OCI-LY3 (cell line): ENCODE data around the gene SYT2.

ENCODE experiments used
- H2AFZ ChIP-seq: fragments of 200-600, 300-600 bp; shearing (Covaris generic); 2 replicates; pipeline ENCODE4 v1.6.0; 2014; ENCODE audit warnings: antibody characterized with exemption, low read depth, low read length
- H3K27ac ChIP-seq: fragments of 200-600, 300-600 bp; sonication (generic); 2 replicates; pipeline ENCODE4 v1.5.1; 2014; ENCODE audit warnings: mild to moderate bottlenecking, low read length, moderate library complexity, mixed read lengths
- H3K27me3 ChIP-seq: fragments of 200-600, 300-600 bp; sonication (generic); 2 replicates; pipeline ENCODE4 v1.6.1; 2014; ENCODE audit warnings: low read depth, low read length, mixed read lengths
- H3K36me3 ChIP-seq: fragments of 200-600, 300-600 bp; sonication (generic); replicated peaks from 2 replicates; pipeline ENCODE3; 2014; ENCODE audit warnings: low read depth, low read length, mixed read lengths
- H3K4me1 ChIP-seq: fragments of 300-600, 200-600 bp; sonication (generic); 2 replicates; pipeline ENCODE4 v1.6.1; 2014; ENCODE audit warnings: low read length, mixed read lengths
- H3K4me2 ChIP-seq: fragments of 200-600, 300-600 bp; sonication (generic); 2 replicates; pipeline ENCODE4 v1.6.1; 2014; ENCODE audit warnings: low read length, mixed read lengths
- H3K4me3 ChIP-seq: fragments of 300-600, 200-600 bp; sonication (generic); 2 replicates; pipeline ENCODE4 v1.5.1; 2014; ENCODE audit warnings: antibody characterized with exemption, mild to moderate bottlenecking, low read length, moderate library complexity
- H3K79me2 ChIP-seq: fragments of 300-600, 200-600 bp; shearing (Covaris generic); 2 replicates; pipeline ENCODE4 v1.6.1; 2014; ENCODE audit warnings: mild to moderate bottlenecking, low read length, mixed read lengths
- H3K9ac ChIP-seq: fragments of 300-600, 200-600 bp; shearing (Covaris generic); 2 replicates; pipeline ENCODE4 v1.6.0; 2014; ENCODE audit warnings: mild to moderate bottlenecking, low read length, moderate library complexity
- H3K9me3 ChIP-seq: fragments of 200-600, 300-600 bp; shearing (Covaris generic); 2 replicates; pipeline ENCODE4 v1.6.1; 2014; ENCODE audit warnings: low read length, mixed read lengths; ENCODE audit not compliant: insufficient read depth
- H4K20me1 ChIP-seq: fragments of 200-600, 300-600 bp; sonication (generic); 2 replicates; pipeline ENCODE4 v1.6.1; 2016; ENCODE audit warnings: low read length, mixed read lengths; ENCODE audit not compliant: insufficient read depth
- EZH2phosphoT487 ChIP-seq: fragments of 200-600 bp; shearing (Covaris generic); IDR thresholded peaks from 2 replicates; pipeline ENCODE4 v1.6.1; 2018; ENCODE audit warnings: antibody characterized with exemption, mixed run types, low read depth
- TF ChIP-seq, protein P1 (sequence below): fragments of 200-600, 300-600 bp; sonication (generic); IDR thresholded peaks from 2 replicates; pipeline ENCODE4 v1.5.1; 2014; ENCODE audit warnings: antibody characterized with exemption, low read length, low read depth

The SYT2 gene

DNA sequence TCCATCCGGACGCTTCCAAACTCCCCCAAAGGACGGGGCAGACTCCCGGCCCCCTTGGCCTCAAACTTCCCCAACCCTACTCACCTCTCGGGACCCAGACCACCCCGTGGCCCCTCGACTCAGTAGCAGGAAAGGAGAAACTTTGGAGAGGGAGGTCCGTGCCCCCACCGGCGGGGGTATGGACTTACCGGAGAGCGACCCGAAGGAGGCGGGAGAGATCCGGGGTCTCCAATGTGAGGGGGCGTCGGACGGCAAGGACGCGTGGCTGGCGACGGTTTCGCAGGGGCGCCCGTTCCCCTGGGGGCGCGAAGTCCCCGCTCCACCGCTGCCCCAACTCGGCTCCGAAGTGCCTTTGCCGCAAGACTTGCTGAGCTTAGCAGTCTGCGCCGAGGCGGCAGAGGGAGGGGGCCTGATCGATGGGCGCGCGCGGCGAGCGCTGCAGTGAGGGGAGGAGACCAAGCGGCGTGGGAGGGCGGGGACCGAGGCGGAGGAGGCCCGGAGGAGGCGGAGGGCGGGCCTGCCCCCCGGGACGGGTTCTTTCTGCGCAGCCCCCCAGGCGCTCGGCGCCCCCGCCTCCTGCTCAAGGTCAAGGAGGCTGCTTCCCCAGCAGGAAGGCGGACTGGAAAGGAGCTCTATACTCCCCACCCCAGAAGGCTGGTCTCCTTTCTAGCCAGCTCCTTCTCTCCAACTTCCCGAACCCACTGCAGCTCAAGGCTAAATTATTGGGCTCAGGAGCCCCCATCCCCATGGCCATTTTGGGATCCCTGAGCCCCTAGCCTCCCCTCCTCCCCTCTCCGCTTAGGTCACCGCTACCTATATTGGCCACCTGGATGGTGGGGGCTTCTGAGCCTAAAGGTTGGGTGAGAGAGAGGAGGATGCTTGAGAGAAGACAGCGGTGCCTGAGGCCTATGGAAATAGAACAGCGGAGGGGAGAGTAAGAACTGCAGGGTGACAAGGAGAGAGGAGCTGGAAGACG lies at the start of gene SYT2:
SYT2 (minus strand) TSS at position 385 of the 976 bp plus-strand sequence. CDS start 104,682 bp downstream, outside the sequence.
- H3K4me2 ChIP-seq, result no peak within 1 kb of the TSS
- H3K27ac ChIP-seq, result no peak within 1 kb of the TSS
- H3K36me3 ChIP-seq, result no peaks in the 10 kb centered on the region
- H3K9me3 ChIP-seq, result no peaks in the 10 kb centered on the region
- H3K9ac ChIP-seq, result no peak within 1 kb of the TSS
- TF ChIP-seq EZH2phosphoT487, result no peak
- TF ChIP-seq, protein P1, sequence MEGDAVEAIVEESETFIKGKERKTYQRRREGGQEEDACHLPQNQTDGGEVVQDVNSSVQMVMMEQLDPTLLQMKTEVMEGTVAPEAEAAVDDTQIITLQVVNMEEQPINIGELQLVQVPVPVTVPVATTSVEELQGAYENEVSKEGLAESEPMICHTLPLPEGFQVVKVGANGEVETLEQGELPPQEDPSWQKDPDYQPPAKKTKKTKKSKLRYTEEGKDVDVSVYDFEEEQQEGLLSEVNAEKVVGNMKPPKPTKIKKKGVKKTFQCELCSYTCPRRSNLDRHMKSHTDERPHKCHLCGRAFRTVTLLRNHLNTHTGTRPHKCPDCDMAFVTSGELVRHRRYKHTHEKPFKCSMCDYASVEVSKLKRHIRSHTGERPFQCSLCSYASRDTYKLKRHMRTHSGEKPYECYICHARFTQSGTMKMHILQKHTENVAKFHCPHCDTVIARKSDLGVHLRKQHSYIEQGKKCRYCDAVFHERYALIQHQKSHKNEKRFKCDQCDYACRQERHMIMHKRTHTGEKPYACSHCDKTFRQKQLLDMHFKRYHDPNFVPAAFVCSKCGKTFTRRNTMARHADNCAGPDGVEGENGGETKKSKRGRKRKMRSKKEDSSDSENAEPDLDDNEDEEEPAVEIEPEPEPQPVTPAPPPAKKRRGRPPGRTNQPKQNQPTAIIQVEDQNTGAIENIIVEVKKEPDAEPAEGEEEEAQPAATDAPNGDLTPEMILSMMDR, result no peak
- H4K20me1 ChIP-seq, result peaks cover 4% of the 10 kb centered on the region
- no peak within 1 kb of the TSS for H3K4me3 ChIP-seq
- no peaks in the 10 kb centered on the region for H3K4me1 ChIP-seq
- H3K27me3 ChIP-seq, result peaks cover 53% of the 10 kb centered on the region
- no peak within 1 kb of the TSS for H2AFZ ChIP-seq
- no peaks in the 10 kb centered on the region for H3K79me2 ChIP-seq

GRCh38 chr1:202756391-202756790 lies 46.1 kb upstream of the SYT2 start:
- Histone ChIP-seq H3K27me3 (no peaks in the 10 kb centered on the region), H3K27ac (no peak overlapping the region), H3K9ac (no peak overlapping the region), H3K79me2 (no peaks in the 10 kb centered on the region), H4K20me1 (no peaks in the 10 kb centered on the region; the same call in 1 of the 2 replicates), H3K36me3 (peaks cover 27% of the 10 kb centered on the region), H3K9me3 (no peaks in the 10 kb centered on the region), H2AFZ (no peak overlapping the region), H3K4me1 (no peaks in the 10 kb centered on the region), H3K4me2 (no peak overlapping the region), H3K4me3 (no peak overlapping the region)
- no peak for TF ChIP-seq EZH2phosphoT487

GRCh38 chr1:202754293-202754692 lies 44.0 kb upstream of the SYT2 start:
- Histone ChIP-seq H3K27ac (no peak overlapping the region), H3K4me1 (no peaks in the 10 kb centered on the region), H3K79me2 (no peaks in the 10 kb centered on the region), H3K4me2 (no peak overlapping the region), H4K20me1 (no peaks in the 10 kb centered on the region; the same call in 1 of the 2 replicates), H3K9me3 (no peaks in the 10 kb centered on the region), H3K4me3 (no peak overlapping the region), H2AFZ (no peak overlapping the region), H3K36me3 (peaks cover 31% of the 10 kb centered on the region), H3K27me3 (no peaks in the 10 kb centered on the region), H3K9ac (no peak overlapping the region)
- no peak for TF ChIP-seq EZH2phosphoT487
- TF ChIP-seq, protein P1, result no peak

- Histone ChIP-seq H3K4me3 (no peak overlapping the region), H2AFZ (no peak overlapping the region), H3K27ac (no peak overlapping the region), H3K9ac (no peak overlapping the region), H3K9me3 (no peaks in the 10 kb centered on the region), H3K79me2 (no peaks in the 10 kb centered on the region), H3K36me3 (peaks cover 41% of the 10 kb centered on the region), H3K4me1 (no peaks in the 10 kb centered on the region), H4K20me1 (no peaks in the 10 kb centered on the region; the same call in 1 of the 2 replicates), H3K4me2 (no peak overlapping the region), H3K27me3 (no peaks in the 10 kb centered on the region)
- no peak for TF ChIP-seq EZH2phosphoT487
- TF ChIP-seq, protein P1, result no peak
Measured at GRCh38 chr1:202752774-202753173, 42.5 kb upstream of the SYT2 start.
